CD14-positive monocyte (primary cell): ENCODE data around the gene ADRM1. TPM values are rescaled to one million over a fixed set of nuclear protein-coding genes. Genes with fewer than 3 reads are reported as not detected.

ENCODE experiments used
- DNase-seq, 3 donors: peaks; one replicate each; pipeline ENCODE4 v3.0.0-alpha.2; 2011 to 2022
- H2AFZ ChIP-seq: 2 replicates; pipeline ENCODE4 v1.6.0; 2012; ENCODE audit warnings: mild to moderate bottlenecking, low read depth, low read length, inconsistent platforms; ENCODE audit not compliant: insufficient read depth, poor library complexity, severe bottlenecking
- H3K27ac ChIP-seq, 2 donors: 1 replicate in 1 of 2; 2 replicates in 1 of 2; pipeline ENCODE4 v1.5.1; 2012 to 2013; ENCODE audit warnings: low read length in 2 of 2, control low read depth in 1 of 2, inconsistent platforms in 1 of 2, low read depth in 1 of 2, mild to moderate bottlenecking in 1 of 2
- H3K27me3 ChIP-seq, 2 donors: one replicate each; pipeline versions ENCODE4 v1.6.0 to v1.6.1; 2011 to 2013; ENCODE audit warnings: low read length in 2 of 2; ENCODE audit not compliant: control insufficient read depth in 2 of 2, insufficient read depth in 2 of 2
- H3K36me3 ChIP-seq, 2 donors: replicated peaks in 1 of 2; 1 replicate in 1 of 2; 2 replicates in 1 of 2; pipeline versions ENCODE4 v1.5.1 to v1.6.1; 2012 to 2013; ENCODE audit warnings: low read length in 2 of 2, control low read depth in 1 of 2, inconsistent platforms in 1 of 2, mild to moderate bottlenecking in 1 of 2; ENCODE audit not compliant: insufficient read depth in 2 of 2, control insufficient read depth in 1 of 2
- H3K4me1 ChIP-seq, 2 donors: 1 replicate in 1 of 2; 2 replicates in 1 of 2; pipeline versions ENCODE4 v1.5.1 to v1.6.1; 2012 to 2013; ENCODE audit warnings: low read length in 2 of 2, control low read depth in 1 of 2, inconsistent platforms in 1 of 2, mild to moderate bottlenecking in 1 of 2, moderate library complexity in 1 of 2; ENCODE audit not compliant: insufficient read depth in 2 of 2, control insufficient read depth in 1 of 2
- H3K4me2 ChIP-seq: replicated peaks from 2 replicates; pipeline ENCODE3; 2012; ENCODE audit warnings: low read length, moderate library complexity, mild to moderate bottlenecking; ENCODE audit not compliant: poor library complexity, severe bottlenecking; ENCODE audit errors: extremely low read depth
- H3K4me3 ChIP-seq, 3 experiments: fragments of 200-600 bp in 1 of 3; sonication (generic) in 1 of 3; replicated peaks in 1 of 3; 1 replicate in 2 of 3; 2 replicates in 1 of 3; pipeline ENCODE4 v1.5.1; 2011 to 2013; ENCODE audit warnings: low read length in 3 of 3, mild to moderate bottlenecking in 3 of 3, control low read depth in 2 of 3, low read depth in 2 of 3, inconsistent platforms in 1 of 3, moderate library complexity in 1 of 3
- H3K79me2 ChIP-seq: 2 replicates; pipeline ENCODE4 v1.6.0; 2012; ENCODE audit warnings: mild to moderate bottlenecking, control low read depth, inconsistent platforms, low read length, moderate library complexity; ENCODE audit not compliant: insufficient read depth
- H3K9ac ChIP-seq: 2 replicates; pipeline ENCODE4 v1.6.0; 2017; ENCODE audit warnings: low read length, mild to moderate bottlenecking; ENCODE audit not compliant: insufficient read depth, poor library complexity, severe bottlenecking
- H3K9me3 ChIP-seq, 2 donors: replicated peaks in 1 of 2; 1 replicate in 1 of 2; 2 replicates in 1 of 2; pipeline versions ENCODE4 v1.5.1 to v1.6.1; 2012 to 2013; ENCODE audit warnings: low read length in 2 of 2, control low read depth in 1 of 2; ENCODE audit not compliant: control insufficient read depth in 1 of 2, insufficient read depth in 1 of 2
- H4K20me1 ChIP-seq: 2 replicates; pipeline ENCODE4 v1.6.0; 2012; ENCODE audit warnings: mild to moderate bottlenecking, low read length, control low read depth, moderate library complexity; ENCODE audit not compliant: insufficient read depth
- H3K27ac Mint-ChIP-seq, 7 donors: one replicate each; pipeline ENCODE4 v1.8.0; 2020; ENCODE audit warnings: mild to moderate bottlenecking in 7 of 7, mixed read lengths in 7 of 7, moderate library complexity in 6 of 7, inconsistent platforms in 2 of 7
- H3K27me3 Mint-ChIP-seq, 3 donors: one replicate each; pipeline ENCODE4 v1.8.0; 2021 to 2022; ENCODE audit warnings: low read depth in 3 of 3, mild to moderate bottlenecking in 3 of 3, mixed read lengths in 3 of 3, moderate library complexity in 3 of 3, inconsistent platforms in 1 of 3
- H3K36me3 Mint-ChIP-seq, 2 donors: one replicate each; pipeline ENCODE4 v1.8.0; 2020; ENCODE audit warnings: mixed read lengths in 2 of 2, inconsistent platforms in 1 of 2, mild to moderate bottlenecking in 1 of 2
- H3K4me1 Mint-ChIP-seq: one replicate; pipeline ENCODE4 v1.8.0; 2020; ENCODE audit warnings: mild to moderate bottlenecking, mixed read lengths
- H3K4me3 Mint-ChIP-seq, 2 donors: one replicate each; pipeline ENCODE4 v1.8.0; 2020; ENCODE audit warnings: mild to moderate bottlenecking in 2 of 2, mixed read lengths in 2 of 2, moderate library complexity in 1 of 2
- H3K9me3 Mint-ChIP-seq, 7 donors: one replicate each; pipeline ENCODE4 v1.8.0; 2020 to 2022; ENCODE audit warnings: mixed read lengths in 7 of 7, mild to moderate bottlenecking in 6 of 7, moderate library complexity in 6 of 7, inconsistent platforms in 2 of 7
- CTCF ChIP-seq: fragments of 200-600 bp; IDR thresholded peaks from one replicate; pipeline ENCODE4 v1.8.0; 2022; ENCODE audit warnings: antibody characterized with exemption, mild to moderate bottlenecking
- WGBS: methylation state at CpG from one replicate; pipeline ENCODE4 v1.1.5; 2013; ENCODE audit warnings: missing lambda C conversion rate; ENCODE audit not compliant: insufficient coverage; 5-methylcytosine and 5-hydroxymethylcytosine counted together
- intact Hi-C, 2 donors: fragments of 100-400 bp; cut with micrococcal nuclease; formaldehyde crosslinking; loops; one replicate each; pipeline versions ENCODE4 v1.15.0 to v1.15.1; 2023
- polyA plus RNA-seq, 3 donors: library from polyadenylated mRNA; depleted of rRNA in 1 of 3; unstranded in 2 of 3; stranded (reverse) in 1 of 3; fragments of 300-500 nt in 2 of 3; fragments of >200 nt in 1 of 3; fragmentation: Illumina TruSeq in 2 of 3; gene quantifications; 1 replicate in 2 of 3; 2 replicates in 1 of 3; pipeline ENCODE4 v1.2.3, GENCODE V29; 2012 to 2021

The ADRM1 gene
- polyA plus RNA-seq, 3 donors: 63.3 to 81.5 (median 72.5) TPM

GRCh38 chr20:62329389-62330377 lies 26.9 kb downstream of the ADRM1 start:
- no peak overlapping the region for H3K4me3 Mint-ChIP-seq
- Histone ChIP-seq H3K4me1 (no peaks in the 10 kb centered on the region), H3K36me3 (no peaks in the 10 kb centered on the region), H3K9me3 (no peaks in the 10 kb centered on the region), H2AFZ (no peak overlapping the region), H3K4me2 (no peak overlapping the region), H3K4me3 (no peak overlapping the region), H3K27me3 (no peaks in the 10 kb centered on the region), H3K79me2 (no peaks in the 10 kb centered on the region), H3K27ac (no peak overlapping the region), H3K9ac (no peak overlapping the region), H4K20me1 (no peaks in the 10 kb centered on the region)
- 96% methylated on average over 36 of the region's 37 CpGs for WGBS
- DNase-seq: no peak
- intact Hi-C loops: no loop called here
- no peaks in the 10 kb centered on the region for H3K36me3 Mint-ChIP-seq
- H3K27me3 Mint-ChIP-seq: peaks cover 0 to 3% (median 2%) of the 10 kb centered on the region in 3 donors
- peak overlapping the region in 1 of 7 donors; percentile 69 for H3K27ac Mint-ChIP-seq
- H3K9me3 Mint-ChIP-seq: peaks cover 0 to 3% (median 0%) of the 10 kb centered on the region in 7 donors
- H3K4me1 Mint-ChIP-seq: no peaks in the 10 kb centered on the region
- no peak for TF ChIP-seq CTCF

- no peak for TF ChIP-seq CTCF
- intact Hi-C loops: no loop called here
- 97% methylated on average over 21 of the region's 46 CpGs for WGBS
Measured at GRCh38 chr20:62330576-62331317, 27.9 kb downstream of the ADRM1 start.

More at GRCh38 chr20:62330576-62331317, 27.9 kb downstream of the ADRM1 start:
- no peak overlapping the region for H3K27ac ChIP-seq
- no peaks in the 10 kb centered on the region for H3K36me3 ChIP-seq
- no peaks in the 10 kb centered on the region for H4K20me1 ChIP-seq
- H2AFZ ChIP-seq: no peak overlapping the region
- DNase-seq: no peak
- H3K4me1 ChIP-seq: no peaks in the 10 kb centered on the region
- no peak overlapping the region for H3K9ac ChIP-seq
- Mint-ChIP-seq H3K4me1 (no peaks in the 10 kb centered on the region), H3K27me3 (peaks cover 0 to 5% (median 2%) of the 10 kb centered on the region in 3 donors), H3K4me3 (no peak overlapping the region), H3K9me3 (peaks cover 0 to 1% (median 0%) of the 10 kb centered on the region in 7 donors), H3K27ac (no peak overlapping the region), H3K36me3 (no peaks in the 10 kb centered on the region)
- no peak overlapping the region for H3K4me2 ChIP-seq
- no peak overlapping the region for H3K4me3 ChIP-seq
- H3K9me3 ChIP-seq: no peaks in the 10 kb centered on the region
- H3K27me3 ChIP-seq: no peaks in the 10 kb centered on the region
- H3K79me2 ChIP-seq: no peaks in the 10 kb centered on the region
